ENCODE data around the gene MAN1A2. TPM values are rescaled to one million over a fixed set of nuclear protein-coding genes. Genes with fewer than 3 reads are reported as not detected.

The MAN1A2 gene
- total and polyA plus RNA-seq, 9 of the 15 experiments (the other 6 are each of a cell fraction or from before 2014, with no cell fraction given), result 4.2 to 38.4 (median 18.7) TPM

- TF ChIP-seq ZFX (CRISPR knock-in tag; IDR thresholded peaks at IDR 0.05) (no peak), LCOR (CRISPR knock-in tag; IDR thresholded peaks at IDR 0.05) (no peak), KAT8 (IDR thresholded peaks at IDR 0.05; ENCODE audit: low read depth) (no peak), ZNF764 (CRISPR knock-in tag; IDR thresholded peaks at IDR 0.05; ENCODE audit: low read depth) (no peak), SRSF1 (IDR thresholded peaks at IDR 0.05; ENCODE audit: low read depth, low read length) (no peak), ZNF77 (CRISPR knock-in tag; IDR thresholded peaks at IDR 0.05) (no peak), ZNF41 (CRISPR knock-in tag; conservative IDR thresholded peaks at IDR 0.05) (no peak), SP1 (CRISPR knock-in tag; IDR thresholded peaks at IDR 0.05) (no peak), RAD21 (CRISPR knock-in tag; conservative IDR thresholded peaks at IDR 0.05 in 1 of 2, IDR thresholded peaks at IDR 0.05 in 1 of 2) (peak in 1 of 2 experiments; percentile 52; a peak in 2 of 4 replicates), USF2 (CRISPR knock-in tag; IDR thresholded peaks at IDR 0.05) (no peak), PHF8 (IDR thresholded peaks at IDR 0.05; ENCODE audit: borderline replicate concordance, low read length) (no peak), KLF1 (tag; IDR thresholded peaks at IDR 0.05) (no peak), ETV5 (CRISPR knock-in tag; IDR thresholded peaks at IDR 0.05; ENCODE audit: low read depth) (no peak), ELF1 (tag; IDR thresholded peaks at IDR 0.05) (no peak), KLF10 (CRISPR knock-in tag; IDR thresholded peaks at IDR 0.05) (no peak), ZNF354B (CRISPR knock-in tag; IDR thresholded peaks at IDR 0.05) (no peak), ZNF699 (CRISPR knock-in tag; IDR thresholded peaks at IDR 0.05; ENCODE audit: insufficient replicate concordance) (no peak)
Observed at GRCh38 chr1:117537291-117537920, 170.2 kb downstream of the MAN1A2 start (continued).

Data from K562 (cell line).